GM12878 (cell line): Measurements from ENCODE around the gene METTL5.
"Not testable (repeated sequence)": the region's sequence is repeated elsewhere in the genome, so short reads cannot be mapped to it uniquely, and the experiment has no call there.

Source experiments
- EP300 ChIP-seq, 2 experiments: fragments of 150-350 bp in 1 of 2; IDR thresholded peaks; 2 replicates each; pipeline ENCODE4 v1.6.1; 2011 to 2012; ENCODE audit warnings: low read depth in 2 of 2, low read length in 2 of 2, borderline replicate concordance in 1 of 2, improper control_type of control experiment in 1 of 2, inconsistent platforms in 1 of 2; ENCODE audit not compliant: control insufficient read depth in 1 of 2
- FOS ChIP-seq: IDR thresholded peaks from 3 replicates; pipeline ENCODE4 v1.6.1; 2011; ENCODE audit warnings: borderline replicate concordance; ENCODE audit not compliant: insufficient read length; ENCODE audit errors: extremely low read depth
- ZSCAN29 ChIP-seq: fragments of 450-650 bp; IDR thresholded peaks from 2 replicates; pipeline ENCODE4 v1.6.1; 2017; ENCODE audit warnings: mild to moderate bottlenecking, moderate library complexity
- TF ChIP-seq, protein P1 (sequence below), 3 experiments: IDR thresholded peaks in 2 of 3; conservative IDR thresholded peaks in 1 of 3; 2 replicates each; pipeline ENCODE4 v1.5.1; 2011; ENCODE audit warnings: low read depth in 3 of 3, low read length in 3 of 3, mild to moderate bottlenecking in 3 of 3, control low read depth in 2 of 3, moderate library complexity in 2 of 3, inconsistent platforms in 1 of 3, mixed read lengths in 1 of 3; ENCODE audit not compliant: control insufficient read depth in 2 of 3, insufficient read depth in 1 of 3; ENCODE audit errors: extremely low read depth in 1 of 3

- not testable (repeated sequence) for TF ChIP-seq EP300 (IDR thresholded peaks at IDR 0.05; ENCODE audit: borderline replicate concordance in 1 of 2, control insufficient read depth in 1 of 2, low read depth in 2 of 2, low read length in 2 of 2); ZSCAN29; FOS
- TF ChIP-seq, protein P1, sequence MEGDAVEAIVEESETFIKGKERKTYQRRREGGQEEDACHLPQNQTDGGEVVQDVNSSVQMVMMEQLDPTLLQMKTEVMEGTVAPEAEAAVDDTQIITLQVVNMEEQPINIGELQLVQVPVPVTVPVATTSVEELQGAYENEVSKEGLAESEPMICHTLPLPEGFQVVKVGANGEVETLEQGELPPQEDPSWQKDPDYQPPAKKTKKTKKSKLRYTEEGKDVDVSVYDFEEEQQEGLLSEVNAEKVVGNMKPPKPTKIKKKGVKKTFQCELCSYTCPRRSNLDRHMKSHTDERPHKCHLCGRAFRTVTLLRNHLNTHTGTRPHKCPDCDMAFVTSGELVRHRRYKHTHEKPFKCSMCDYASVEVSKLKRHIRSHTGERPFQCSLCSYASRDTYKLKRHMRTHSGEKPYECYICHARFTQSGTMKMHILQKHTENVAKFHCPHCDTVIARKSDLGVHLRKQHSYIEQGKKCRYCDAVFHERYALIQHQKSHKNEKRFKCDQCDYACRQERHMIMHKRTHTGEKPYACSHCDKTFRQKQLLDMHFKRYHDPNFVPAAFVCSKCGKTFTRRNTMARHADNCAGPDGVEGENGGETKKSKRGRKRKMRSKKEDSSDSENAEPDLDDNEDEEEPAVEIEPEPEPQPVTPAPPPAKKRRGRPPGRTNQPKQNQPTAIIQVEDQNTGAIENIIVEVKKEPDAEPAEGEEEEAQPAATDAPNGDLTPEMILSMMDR (IDR thresholded peaks at IDR 0.05 in 2 of 3, conservative IDR thresholded peaks at IDR 0.05 in 1 of 3; ENCODE audit: control insufficient read depth in 2 of 3, extremely low read depth in 1 of 3, insufficient read depth in 1 of 3, low read depth in 3 of 3, low read length in 3 of 3) = not testable (repeated sequence)
Observed at GRCh38 chr2:169866230-169866629, 41.5 kb upstream of the METTL5 start.
